MM.1S (cell line): ENCODE data around the gene BTBD9.

Source experiments
- DNase-seq: peaks from one replicate; pipeline ENCODE4 v3.0.0-alpha.2; 2015
- H2AFZ ChIP-seq: fragments of 300-600 bp; sonication (generic); 2 replicates; pipeline ENCODE4 v1.6.0; 2016; ENCODE audit warnings: antibody characterized with exemption, low read length
- H3F3A ChIP-seq: fragments of 300-600 bp; sonication (generic); 2 replicates; pipeline ENCODE4 v1.6.1; 2016; ENCODE audit warnings: mild to moderate bottlenecking, antibody characterized with exemption, low read length, moderate library complexity, mixed read lengths; ENCODE audit not compliant: insufficient read depth
- H3K27ac ChIP-seq: fragments of 300-600 bp; sonication (generic); 2 replicates; pipeline ENCODE4 v1.5.1; 2016; ENCODE audit warnings: mild to moderate bottlenecking, low read length
- H3K27me3 ChIP-seq: fragments of 300-600 bp; sonication (generic); replicated peaks from 2 replicates; pipeline ENCODE4 v1.6.0; 2016; ENCODE audit warnings: low read length; ENCODE audit not compliant: insufficient read depth
- H3K36me3 ChIP-seq: fragments of 300-600 bp; sonication (generic); replicated peaks from 2 replicates; pipeline ENCODE4 v1.6.1; 2016; ENCODE audit warnings: mild to moderate bottlenecking, low read length, mixed read lengths; ENCODE audit not compliant: insufficient read depth
- H3K4me1 ChIP-seq: fragments of 300-600 bp; sonication (generic); 2 replicates; pipeline ENCODE4 v1.6.1; 2016; ENCODE audit warnings: low read length, mixed read lengths
- H3K4me2 ChIP-seq: fragments of 300-600 bp; sonication (generic); 2 replicates; pipeline ENCODE4 v1.6.0; 2016; ENCODE audit warnings: low read depth, low read length
- H3K4me3 ChIP-seq: fragments of 300-600 bp; sonication (generic); 2 replicates; pipeline ENCODE4 v1.5.1; 2016; ENCODE audit warnings: low read length, mixed read lengths
- H3K79me2 ChIP-seq: fragments of 300-600 bp; sonication (generic); 2 replicates; pipeline ENCODE4 v1.6.1; 2016; ENCODE audit warnings: mixed run types, low read length, mixed read lengths
- H3K9ac ChIP-seq: fragments of 300-600 bp; sonication (generic); 2 replicates; pipeline ENCODE4 v1.6.1; 2016; ENCODE audit warnings: low read length, mixed read lengths
- H3K9me2 ChIP-seq: fragments of 300-600 bp; sonication (generic); replicated peaks from 2 replicates; pipeline ENCODE4 v1.6.1; 2016; ENCODE audit warnings: mild to moderate bottlenecking, low read length, mixed read lengths; ENCODE audit not compliant: insufficient read depth
- H3K9me3 ChIP-seq: fragments of 300-600 bp; sonication (generic); replicated peaks from 2 replicates; pipeline ENCODE4 v1.6.1; 2016; ENCODE audit warnings: mild to moderate bottlenecking, low read length, mixed read lengths; ENCODE audit not compliant: insufficient read depth
- H4K20me1 ChIP-seq: fragments of 300-600 bp; sonication (generic); 2 replicates; pipeline ENCODE4 v1.6.1; 2016; ENCODE audit warnings: mild to moderate bottlenecking, low read length, moderate library complexity, mixed read lengths; ENCODE audit not compliant: insufficient read depth
- EZH2 ChIP-seq: fragments of 300-600 bp; sonication (generic); optimal IDR thresholded peaks from 2 replicates; pipeline ENCODE3; 2017; ENCODE audit warnings: low read depth, mild to moderate bottlenecking, antibody characterized with exemption, low read length, mixed read lengths
- EZH2phosphoT487 ChIP-seq: fragments of 300-600 bp; sonication (generic); IDR thresholded peaks from 2 replicates; pipeline ENCODE4 v1.6.1; 2018; ENCODE audit warnings: antibody characterized with exemption, low read length
- TF ChIP-seq, protein P1 (sequence below): fragments of 300-600 bp; sonication (generic); IDR thresholded peaks from 2 replicates; pipeline ENCODE4 v1.5.1; 2016; ENCODE audit warnings: antibody characterized with exemption, low read length, mixed read lengths

BTBD9 gene

DNA sequence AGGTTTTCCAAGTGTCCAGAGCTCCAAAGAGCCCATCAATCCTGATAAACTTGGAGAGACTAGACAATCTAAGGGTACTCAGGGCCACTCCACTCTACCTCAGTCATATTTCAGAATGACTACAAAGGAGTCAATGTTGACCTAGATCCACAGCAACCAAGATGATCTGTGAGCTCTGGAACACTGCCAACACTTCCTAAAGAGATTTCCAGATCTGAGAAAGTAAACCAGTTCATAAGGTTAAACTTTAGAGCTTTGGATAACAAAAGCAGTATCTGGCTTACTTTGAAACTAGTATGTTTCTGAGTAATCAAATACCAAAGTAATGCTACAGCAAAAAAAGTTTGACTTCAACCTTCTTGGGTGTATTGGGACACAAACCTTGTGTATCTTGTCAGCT, 122.7 kb downstream of the BTBD9 start:
- H3F3A ChIP-seq: no peaks in the 10 kb centered on the region
- H3K9ac ChIP-seq: no peak overlapping the region
- no peaks in the 10 kb centered on the region for H3K27me3 ChIP-seq
- H3K9me3 ChIP-seq: no peaks in the 10 kb centered on the region
- H2AFZ ChIP-seq: no peak overlapping the region
- H3K79me2 ChIP-seq: no peaks in the 10 kb centered on the region
- TF ChIP-seq EZH2phosphoT487 (no peak), EZH2 (no peak)
- TF ChIP-seq, protein P1, sequence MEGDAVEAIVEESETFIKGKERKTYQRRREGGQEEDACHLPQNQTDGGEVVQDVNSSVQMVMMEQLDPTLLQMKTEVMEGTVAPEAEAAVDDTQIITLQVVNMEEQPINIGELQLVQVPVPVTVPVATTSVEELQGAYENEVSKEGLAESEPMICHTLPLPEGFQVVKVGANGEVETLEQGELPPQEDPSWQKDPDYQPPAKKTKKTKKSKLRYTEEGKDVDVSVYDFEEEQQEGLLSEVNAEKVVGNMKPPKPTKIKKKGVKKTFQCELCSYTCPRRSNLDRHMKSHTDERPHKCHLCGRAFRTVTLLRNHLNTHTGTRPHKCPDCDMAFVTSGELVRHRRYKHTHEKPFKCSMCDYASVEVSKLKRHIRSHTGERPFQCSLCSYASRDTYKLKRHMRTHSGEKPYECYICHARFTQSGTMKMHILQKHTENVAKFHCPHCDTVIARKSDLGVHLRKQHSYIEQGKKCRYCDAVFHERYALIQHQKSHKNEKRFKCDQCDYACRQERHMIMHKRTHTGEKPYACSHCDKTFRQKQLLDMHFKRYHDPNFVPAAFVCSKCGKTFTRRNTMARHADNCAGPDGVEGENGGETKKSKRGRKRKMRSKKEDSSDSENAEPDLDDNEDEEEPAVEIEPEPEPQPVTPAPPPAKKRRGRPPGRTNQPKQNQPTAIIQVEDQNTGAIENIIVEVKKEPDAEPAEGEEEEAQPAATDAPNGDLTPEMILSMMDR: no peak
- no peak overlapping the region for H3K4me2 ChIP-seq
- no peaks in the 10 kb centered on the region for H3K36me3 ChIP-seq
- no peaks in the 10 kb centered on the region for H3K4me1 ChIP-seq
- no peak for DNase-seq
- H3K4me3 ChIP-seq: no peak overlapping the region
- no peak overlapping the region for H3K27ac ChIP-seq
- no peaks in the 10 kb centered on the region for H4K20me1 ChIP-seq
- H3K9me2 ChIP-seq: no peaks in the 10 kb centered on the region

DNA sequence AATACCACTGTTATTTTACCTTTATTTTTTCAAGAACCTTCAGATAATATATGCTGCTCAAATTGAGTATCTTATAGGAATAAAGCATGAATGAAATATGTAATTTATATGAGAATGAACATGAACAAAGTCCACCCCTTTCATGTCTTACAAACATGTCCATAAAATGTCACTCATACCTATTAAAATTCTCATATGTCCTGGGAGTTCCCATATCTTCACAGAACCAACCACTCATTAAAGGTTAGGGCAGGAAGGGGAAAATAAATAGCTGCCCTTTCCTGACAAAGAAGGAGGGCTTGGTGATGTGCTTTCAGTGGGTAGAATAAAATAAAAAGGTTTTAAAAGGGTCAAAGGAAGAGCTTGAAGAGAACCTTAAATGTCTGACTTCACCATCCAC, 125.3 kb downstream of the BTBD9 start:
- no peaks in the 10 kb centered on the region for H3K9me3 ChIP-seq
- no peaks in the 10 kb centered on the region for H3K4me1 ChIP-seq
- no peak overlapping the region for H3K4me3 ChIP-seq
- no peak overlapping the region for H3K27ac ChIP-seq
- H3F3A ChIP-seq: no peaks in the 10 kb centered on the region
- H3K9ac ChIP-seq: no peak overlapping the region
- H3K9me2 ChIP-seq: no peaks in the 10 kb centered on the region
- TF ChIP-seq, protein P1: no peak
- no peak for TF ChIP-seq EZH2phosphoT487
- no peak for TF ChIP-seq EZH2
- H3K79me2 ChIP-seq: no peaks in the 10 kb centered on the region
- no peak overlapping the region for H3K4me2 ChIP-seq
- no peaks in the 10 kb centered on the region for H3K27me3 ChIP-seq
- no peaks in the 10 kb centered on the region for H4K20me1 ChIP-seq
- no peak overlapping the region for H2AFZ ChIP-seq
- H3K36me3 ChIP-seq: no peaks in the 10 kb centered on the region
- no peak for DNase-seq

DNA sequence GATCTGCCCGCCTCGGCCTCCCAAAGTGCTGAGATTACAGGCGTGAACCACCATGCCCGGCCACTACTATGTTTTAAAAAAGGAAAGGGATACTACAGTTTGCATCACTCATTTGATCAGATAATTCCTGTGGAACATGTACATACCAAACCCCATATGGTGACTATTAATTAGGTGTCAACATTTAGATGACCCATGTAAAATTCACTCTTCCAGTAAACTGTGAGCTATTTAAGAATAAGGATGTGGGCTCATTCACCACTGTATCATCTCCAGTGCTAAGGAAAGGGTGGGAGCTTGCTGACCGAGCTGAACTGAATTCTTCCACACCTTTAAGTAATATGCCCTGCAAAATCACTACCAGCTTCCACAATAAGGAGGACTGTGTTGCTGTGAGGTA, 127.5 kb downstream of the BTBD9 start:
- no peaks in the 10 kb centered on the region for H3K79me2 ChIP-seq
- no peaks in the 10 kb centered on the region for H3K9me2 ChIP-seq
- H3K4me2 ChIP-seq: no peak overlapping the region
- H3K9me3 ChIP-seq: no peaks in the 10 kb centered on the region
- no peak for DNase-seq
- H3K9ac ChIP-seq: no peak overlapping the region
- no peak overlapping the region for H3K4me3 ChIP-seq
- H3K27ac ChIP-seq: no peak overlapping the region
- no peaks in the 10 kb centered on the region for H3K27me3 ChIP-seq
- H3F3A ChIP-seq: no peaks in the 10 kb centered on the region
- no peaks in the 10 kb centered on the region for H4K20me1 ChIP-seq
- no peaks in the 10 kb centered on the region for H3K36me3 ChIP-seq
- no peaks in the 10 kb centered on the region for H3K4me1 ChIP-seq
- no peak overlapping the region for H2AFZ ChIP-seq
- TF ChIP-seq EZH2 (no peak), EZH2phosphoT487 (no peak)
- TF ChIP-seq, protein P1: no peak

DNA sequence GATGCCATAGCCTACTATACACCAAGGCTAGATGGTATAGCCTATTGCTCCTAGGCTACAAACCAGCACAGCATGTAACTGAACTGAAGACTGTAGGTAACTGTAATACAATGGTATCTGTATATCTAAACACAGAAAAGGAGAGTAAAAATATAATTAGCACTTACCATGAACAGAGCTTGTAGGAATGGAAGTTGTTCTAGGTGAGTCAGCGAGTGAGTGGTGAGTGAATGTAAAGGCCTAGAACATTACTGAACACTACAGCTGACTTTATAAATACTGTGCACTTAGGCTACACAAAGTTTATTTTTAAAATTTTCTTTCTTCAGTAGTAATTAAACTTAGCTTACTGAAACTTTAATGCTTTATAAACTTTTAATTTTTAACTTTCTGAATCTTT, 129.5 kb downstream of the BTBD9 start:
- Histone ChIP-seq H3K27me3 (no peaks in the 10 kb centered on the region), H4K20me1 (no peaks in the 10 kb centered on the region), H3K9me3 (no peaks in the 10 kb centered on the region), H3K36me3 (no peaks in the 10 kb centered on the region), H2AFZ (no peak overlapping the region), H3K9me2 (no peaks in the 10 kb centered on the region), H3K79me2 (no peaks in the 10 kb centered on the region), H3K9ac (no peak overlapping the region), H3K4me3 (no peak overlapping the region), H3K4me2 (no peak overlapping the region), H3F3A (no peaks in the 10 kb centered on the region), H3K27ac (no peak overlapping the region), H3K4me1 (no peaks in the 10 kb centered on the region)
- no peak for DNase-seq
- TF ChIP-seq EZH2phosphoT487: no peak
- TF ChIP-seq EZH2: no peak
- TF ChIP-seq, protein P1: no peak
